Measurements from ENCODE around the gene FAM234B. TPM values are rescaled to one million over a fixed set of nuclear protein-coding genes. Genes with fewer than 3 reads are reported as not detected.

The FAM234B gene
- polyA plus RNA-seq, 1 experiment, result 7.3 TPM

DNA sequence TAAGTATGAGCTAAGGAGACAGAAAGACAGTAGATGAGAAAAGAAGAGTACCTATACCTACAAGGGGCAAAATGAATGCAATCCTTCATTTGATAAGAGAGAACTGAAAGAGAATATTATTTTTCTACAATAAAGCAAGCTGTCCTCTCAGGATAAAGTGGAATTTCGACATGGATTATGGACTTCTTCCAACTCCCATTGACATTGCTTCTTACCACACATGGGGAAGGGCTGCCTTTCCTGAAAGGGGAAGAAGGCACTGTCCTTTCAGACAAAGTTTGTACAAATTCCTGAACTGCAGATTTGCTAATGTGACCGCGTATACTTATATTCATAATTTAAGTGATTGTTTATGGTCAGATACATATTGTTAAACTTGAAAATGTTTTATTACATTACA, 39.8 kb upstream of the FAM234B start:
- Histone ChIP-seq H3K27me3 (ENCODE audit: control insufficient read depth, insufficient read depth, low read length) (no peaks in the 10 kb centered on the region), H3K4me3 (ENCODE audit: low read depth, low read length) (no peak overlapping the region), H3K9me3 (ENCODE audit: control insufficient read depth, insufficient read depth, low read length) (no peaks in the 10 kb centered on the region; the same call in 1 of the 2 replicates), H3K27ac (ENCODE audit: low read depth, low read length) (no peak overlapping the region)
- TF ChIP-seq, protein P1, sequence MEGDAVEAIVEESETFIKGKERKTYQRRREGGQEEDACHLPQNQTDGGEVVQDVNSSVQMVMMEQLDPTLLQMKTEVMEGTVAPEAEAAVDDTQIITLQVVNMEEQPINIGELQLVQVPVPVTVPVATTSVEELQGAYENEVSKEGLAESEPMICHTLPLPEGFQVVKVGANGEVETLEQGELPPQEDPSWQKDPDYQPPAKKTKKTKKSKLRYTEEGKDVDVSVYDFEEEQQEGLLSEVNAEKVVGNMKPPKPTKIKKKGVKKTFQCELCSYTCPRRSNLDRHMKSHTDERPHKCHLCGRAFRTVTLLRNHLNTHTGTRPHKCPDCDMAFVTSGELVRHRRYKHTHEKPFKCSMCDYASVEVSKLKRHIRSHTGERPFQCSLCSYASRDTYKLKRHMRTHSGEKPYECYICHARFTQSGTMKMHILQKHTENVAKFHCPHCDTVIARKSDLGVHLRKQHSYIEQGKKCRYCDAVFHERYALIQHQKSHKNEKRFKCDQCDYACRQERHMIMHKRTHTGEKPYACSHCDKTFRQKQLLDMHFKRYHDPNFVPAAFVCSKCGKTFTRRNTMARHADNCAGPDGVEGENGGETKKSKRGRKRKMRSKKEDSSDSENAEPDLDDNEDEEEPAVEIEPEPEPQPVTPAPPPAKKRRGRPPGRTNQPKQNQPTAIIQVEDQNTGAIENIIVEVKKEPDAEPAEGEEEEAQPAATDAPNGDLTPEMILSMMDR (IDR thresholded peaks at IDR 0.05; ENCODE audit: low read depth, low read length), result no peak
- POLR2A ChIA-PET, result interaction anchor here (0.9 to 1.0 kb wide), 2 partner anchors 192 to 217 kb away, joined by 3 to 5 read pairs; partner anchors contain the start of gene EMP1
- CTCF ChIA-PET, result interaction anchor here (0.8 to 3.6 kb wide), 4 partner anchors 88 to 230 kb away, joined by 3 to 15 read pairs (median 4); no protein-coding TSS in a partner anchor
- DNase-seq (ENCODE audit: low read depth, low spot score), result no peak

DNA sequence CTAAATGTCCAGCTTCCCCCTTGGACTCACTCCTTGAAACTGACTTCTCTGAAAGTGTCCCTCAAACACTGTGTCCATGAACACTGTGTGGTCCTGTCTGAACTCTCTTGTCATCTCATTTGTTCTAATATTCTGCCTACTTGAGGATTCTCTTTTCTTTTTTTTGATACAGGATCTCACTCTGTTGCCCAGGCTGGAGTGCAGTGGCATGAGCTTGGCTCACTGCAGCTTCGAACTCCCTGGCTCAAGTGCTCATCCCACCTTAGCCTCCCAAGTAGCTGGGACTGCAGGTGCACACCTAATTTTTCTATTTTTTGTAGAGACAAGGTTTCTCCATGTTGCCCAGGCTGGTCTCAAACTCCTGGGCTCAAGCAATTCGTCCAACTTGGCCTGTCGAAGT, 39.2 kb upstream of the FAM234B start:
- H3K9me3 ChIP-seq (ENCODE audit: control insufficient read depth, insufficient read depth, low read length), result no peaks in the 10 kb centered on the region; the same call in 1 of the 2 replicates
- no peak for DNase-seq (ENCODE audit: low read depth, low spot score)
- no peaks in the 10 kb centered on the region for H3K27me3 ChIP-seq (ENCODE audit: control insufficient read depth, insufficient read depth, low read length)
- no peak overlapping the region for H3K4me3 ChIP-seq (ENCODE audit: low read depth, low read length)
- POLR2A ChIA-PET, result interaction anchor here (0.9 kb wide), 1 partner anchor 191 kb away, joined by 3 read pairs; the partner anchor contains the start of gene EMP1
- TF ChIP-seq, protein P1 (IDR thresholded peaks at IDR 0.05; ENCODE audit: low read depth, low read length), result no peak
- no peak overlapping the region for H3K27ac ChIP-seq (ENCODE audit: low read depth, low read length)
- CTCF ChIA-PET, result interaction anchor here (0.8 to 3.6 kb wide), 4 partner anchors 88 to 229 kb away, joined by 3 to 15 read pairs (median 4); no protein-coding TSS in a partner anchor

DNA sequence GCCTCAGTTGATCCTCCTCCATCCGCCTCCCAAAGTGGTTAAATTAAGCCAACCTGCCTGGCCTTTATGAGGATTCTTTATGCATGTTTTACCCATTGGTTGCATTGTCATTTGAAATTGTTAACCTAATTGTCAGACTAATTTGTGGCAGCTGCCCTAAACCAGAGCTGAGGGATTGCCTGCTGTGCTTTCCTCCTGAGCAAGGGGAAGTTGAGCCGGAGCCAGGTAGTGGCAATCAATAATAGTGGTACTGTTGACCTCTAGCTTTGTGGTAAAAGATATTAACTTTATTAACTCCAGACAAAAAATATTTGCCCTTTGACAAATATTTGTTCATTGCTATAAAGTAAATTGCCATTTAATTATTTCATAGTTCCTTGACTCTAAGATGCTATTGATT, 38.5 kb upstream of the FAM234B start:
- Histone ChIP-seq H3K9me3 (ENCODE audit: control insufficient read depth, insufficient read depth, low read length) (no peaks in the 10 kb centered on the region; the same call in 1 of the 2 replicates), H3K27me3 (ENCODE audit: control insufficient read depth, insufficient read depth, low read length) (no peaks in the 10 kb centered on the region), H3K27ac (ENCODE audit: low read depth, low read length) (no peak overlapping the region), H3K4me3 (ENCODE audit: low read depth, low read length) (no peak overlapping the region)
- CTCF ChIA-PET, result interaction anchor here (1.4 to 1.7 kb wide), 2 partner anchors 89 to 229 kb away, joined by 4 read pairs; no protein-coding TSS in a partner anchor
- no peak for DNase-seq (ENCODE audit: low read depth, low spot score)
- TF ChIP-seq, protein P1 (IDR thresholded peaks at IDR 0.05; ENCODE audit: low read depth, low read length), result no peak
- POLR2A ChIA-PET, result no interaction called here

DNA sequence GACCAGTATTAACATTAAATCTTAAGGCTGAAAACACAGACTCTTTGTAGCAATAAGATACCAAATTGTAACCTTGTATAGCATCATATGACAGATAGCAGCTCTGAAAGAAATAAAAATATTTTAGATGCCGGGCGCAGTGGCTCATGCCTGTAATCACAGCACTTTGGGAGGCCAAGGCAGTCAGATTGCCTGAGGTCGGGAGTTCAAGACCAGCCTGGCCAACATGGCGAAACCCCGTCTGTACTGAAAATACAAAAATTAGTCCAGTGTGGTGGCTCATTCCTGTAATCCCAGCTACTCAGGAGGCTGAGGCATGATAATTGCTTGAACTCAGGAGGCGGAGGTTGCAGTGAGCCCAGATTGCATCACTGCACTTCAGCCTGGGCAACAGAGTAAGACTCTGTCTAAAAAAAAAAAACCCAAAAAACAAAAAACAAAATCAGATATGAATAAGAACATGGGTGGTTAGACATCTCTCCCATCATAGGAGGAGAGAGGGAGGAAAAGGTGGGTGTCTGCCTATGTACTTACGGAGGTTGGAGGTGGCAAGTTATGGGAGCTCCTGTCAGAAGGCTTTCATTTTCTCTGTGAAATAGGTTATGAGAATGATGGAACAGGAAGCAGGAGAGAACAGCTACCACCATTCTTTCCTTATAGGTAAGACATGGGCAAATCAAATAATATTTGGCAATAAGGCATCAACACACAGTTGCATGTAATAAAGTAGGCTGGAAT, 36.5 kb upstream of the FAM234B start:
- Histone ChIP-seq H3K9me3 (ENCODE audit: control insufficient read depth, insufficient read depth, low read length) (no peaks in the 10 kb centered on the region), H3K27me3 (ENCODE audit: control insufficient read depth, insufficient read depth, low read length) (no peaks in the 10 kb centered on the region), H3K27ac (ENCODE audit: low read depth, low read length) (no peak overlapping the region), H3K4me3 (ENCODE audit: low read depth, low read length) (no peak overlapping the region)
- TF ChIP-seq, protein P1 (IDR thresholded peaks at IDR 0.05; ENCODE audit: low read depth, low read length), result no peak
- POLR2A ChIA-PET, result interaction anchor here (0.6 to 1.2 kb wide), 3 partner anchors 16 to 205 kb away, joined by 3 to 4 read pairs (median 3); no protein-coding TSS in a partner anchor
- no peak for DNase-seq (ENCODE audit: low read depth, low spot score)
- CTCF ChIA-PET, result interaction anchor here (0.6 to 1.8 kb wide), 5 partner anchors 17 to 248 kb away, joined by 3 to 12 read pairs (median 4); no protein-coding TSS in a partner anchor

All from AG04450 (cell line).